22Rv1 (cell line): ENCODE measurements around the gene MAP3K21.

Source experiments
- H3K27ac ChIP-seq: fragments of 450-650 bp; 2 replicates; pipeline ENCODE4 v1.5.1; 2017
- CTCF ChIP-seq: fragments of 450-650 bp; IDR thresholded peaks from 2 replicates; pipeline ENCODE4 v1.5.1; 2017; ENCODE audit warnings: mild to moderate bottlenecking
- ZFX ChIP-seq: fragments of 450-650 bp; IDR thresholded peaks from 2 replicates; pipeline ENCODE4 v1.6.1; 2017; ENCODE audit warnings: antibody characterized with exemption, borderline replicate concordance

The MAP3K21 gene

DNA sequence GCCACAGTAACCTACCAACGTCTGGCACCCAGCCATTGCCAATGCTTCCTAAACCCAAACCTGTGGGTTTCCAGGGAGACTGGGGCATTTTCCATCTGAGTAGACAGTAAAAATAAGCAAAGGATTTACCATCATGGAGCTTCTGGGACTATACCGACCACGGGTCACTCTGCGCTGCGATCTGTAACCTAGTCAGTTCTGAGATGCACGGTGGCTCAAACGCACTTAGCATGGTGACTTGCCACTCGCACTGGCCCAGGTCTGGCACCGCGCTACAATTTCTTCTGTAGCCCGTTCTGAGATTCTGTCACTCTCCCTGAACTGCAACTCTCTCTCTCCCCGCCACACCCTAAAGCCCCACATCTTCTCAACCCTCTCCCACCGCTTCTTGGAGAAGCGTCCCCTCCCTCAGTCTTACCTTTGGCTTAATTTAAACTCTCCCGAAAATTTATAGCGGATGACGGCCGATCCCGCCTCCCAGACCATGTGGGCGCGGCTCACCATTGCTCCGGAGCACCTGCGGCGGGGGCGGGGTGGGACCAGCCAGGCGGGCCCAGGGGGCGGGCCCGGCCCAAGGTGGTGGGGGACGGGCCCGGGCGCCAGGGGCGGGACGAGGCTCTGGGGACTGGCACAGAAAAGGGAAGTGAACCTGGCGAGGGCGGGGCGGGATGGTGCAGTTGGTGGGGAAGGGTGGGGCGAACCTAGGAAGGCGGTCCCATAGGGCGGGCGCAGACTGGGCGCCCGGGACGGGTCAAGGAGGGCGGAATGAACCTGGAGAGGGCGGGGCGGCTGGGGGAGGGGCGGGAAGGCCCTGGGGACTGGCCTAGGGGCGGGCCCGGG is 493 bp upstream of the MAP3K21 start:
- H3K27ac ChIP-seq, result peak overlapping the region; percentile 22; the same call in 1 of the 2 replicates
- TF ChIP-seq CTCF (no peak), ZFX (no peak)

GRCh38 chr1:233328142-233328921 is 808 bp downstream of the MAP3K21 start:
- peak overlapping the region; percentile 53 for H3K27ac ChIP-seq
- TF ChIP-seq ZFX, result no peak
- peak; percentile 13; the same call in 1 of the 2 replicates for TF ChIP-seq CTCF

GRCh38 chr1:233331676-233332519 is 4.4 kb downstream of the MAP3K21 start:
- no peak overlapping the region for H3K27ac ChIP-seq
- TF ChIP-seq ZFX (no peak), CTCF (no peak)

DNA sequence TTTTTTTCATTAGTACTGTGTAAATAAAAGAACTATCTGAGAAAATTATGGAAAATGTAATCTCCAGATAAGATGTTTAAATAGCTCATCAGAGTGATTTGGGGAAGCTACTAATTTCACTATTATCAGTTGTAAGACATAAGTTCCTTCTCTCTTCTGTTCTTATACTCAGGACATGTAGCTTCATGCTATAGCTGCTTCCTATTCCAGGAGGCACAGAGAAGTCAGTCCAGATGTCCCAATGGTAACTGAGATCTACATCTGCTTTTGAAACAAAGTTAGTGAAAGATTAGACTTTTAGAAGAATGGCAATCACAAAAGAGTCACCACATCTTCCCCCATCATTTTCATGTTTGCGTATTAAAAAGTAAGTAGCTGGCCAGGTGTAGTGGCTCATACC is 5.6 kb downstream of the MAP3K21 start:
- H3K27ac ChIP-seq, result no peak overlapping the region
- TF ChIP-seq ZFX, result no peak
- TF ChIP-seq CTCF, result no peak

GRCh38 chr1:233334092-233334491 is 6.6 kb downstream of the MAP3K21 start:
- no peak for TF ChIP-seq ZFX
- no peak for TF ChIP-seq CTCF
- H3K27ac ChIP-seq, result no peak overlapping the region

- H3K27ac ChIP-seq, result no peak overlapping the region
- no peak for TF ChIP-seq CTCF
- TF ChIP-seq ZFX, result no peak
These were observed 9.3 kb downstream of the MAP3K21 start for GRCh38 chr1:233336554-233337456.
